HEK293 (cell line): ENCODE results near the gene CTSD.

Experiments used
- CTCF ChIA-PET: fragments of 350-600 bp; formaldehyde crosslinking; extraction: SDS; loops from one replicate; lab custom pipeline; 2021; ENCODE audit warnings: antibody characterized with exemption; lab: Yijun Ruan, JAX
- POLR2A ChIA-PET: fragments of 300-600 bp; formaldehyde crosslinking; extraction: SDS; loops from one replicate; lab custom pipeline; 2020; ENCODE audit warnings: antibody characterized with exemption, inconsistent platforms; lab: Yijun Ruan, JAX
- H3K27ac ChIP-seq: fragments of 200-500 bp; sonication (Bioruptor generic); 2 replicates; pipeline ENCODE4 v1.5.1; 2014; ENCODE audit warnings: low read depth, low read length, control low read depth, inconsistent platforms; ENCODE audit errors: extremely low read depth
- H3K36me3 ChIP-seq, 2 experiments: fragments of 200-500 bp in 1 of 2; sonication (Bioruptor generic) in 1 of 2; 1 replicate in 1 of 2; 2 replicates in 1 of 2; pipeline ENCODE4 v1.5.1; 2014 to 2017; ENCODE audit warnings: inconsistent platforms in 2 of 2, low read length in 2 of 2; ENCODE audit not compliant: control insufficient read depth in 2 of 2, insufficient read depth in 1 of 2
- H3K4me1 ChIP-seq: fragments of 200-500 bp; sonication (Bioruptor generic); 2 replicates; pipeline ENCODE4 v1.5.1; 2014; ENCODE audit warnings: mild to moderate bottlenecking, low read length, inconsistent platforms; ENCODE audit not compliant: control insufficient read depth, insufficient read depth
- H3K4me3 ChIP-seq: 2 replicates; pipeline ENCODE4 v1.5.1; 2011; ENCODE audit warnings: low read depth, mild to moderate bottlenecking, control low read depth, low read length, moderate library complexity
- H3K9me3 ChIP-seq: fragments of 200-500 bp; sonication (Bioruptor generic); 2 replicates; pipeline ENCODE4 v1.5.1; 2014; ENCODE audit warnings: low read depth, low read length, inconsistent platforms; ENCODE audit not compliant: control insufficient read depth, insufficient read depth
- EGR2 ChIP-seq: fragments of 450-650 bp; formaldehyde crosslinking; IDR thresholded peaks from 2 replicates; pipeline ENCODE4 v1.5.1; 2016; ENCODE audit warnings: low read depth, missing biosample characterization, missing genetic modification characterization
- GLI2 ChIP-seq: fragments of 450-650 bp; formaldehyde crosslinking; IDR thresholded peaks from 2 replicates; pipeline ENCODE4; 2017; ENCODE audit warnings: missing biosample characterization, missing genetic modification characterization, low read depth, borderline replicate concordance
- GLI4 ChIP-seq: fragments of 450-650 bp; formaldehyde crosslinking; IDR thresholded peaks from 2 replicates; pipeline ENCODE4 v1.5.1; 2016; ENCODE audit warnings: missing biosample characterization, missing genetic modification characterization
- INSM2 ChIP-seq: fragments of 450-650 bp; formaldehyde crosslinking; IDR thresholded peaks from 2 replicates; pipeline ENCODE4 v1.5.1; 2016; ENCODE audit warnings: missing biosample characterization, missing genetic modification characterization
- KLF8 ChIP-seq: fragments of 450-650 bp; formaldehyde crosslinking; IDR thresholded peaks from 2 replicates; pipeline ENCODE4 v1.5.1; 2016; ENCODE audit warnings: missing biosample characterization, missing genetic modification characterization
- ZNF10 ChIP-seq: fragments of 450-650 bp; formaldehyde crosslinking; IDR thresholded peaks from 2 replicates; pipeline ENCODE4 v1.5.1; 2017; ENCODE audit warnings: missing biosample characterization, missing genetic modification characterization
- ZNF248 ChIP-seq: fragments of 450-650 bp; formaldehyde crosslinking; IDR thresholded peaks from 2 replicates; pipeline ENCODE4 v1.5.1; 2017; ENCODE audit warnings: missing biosample characterization, missing genetic modification characterization
- ZNF280C ChIP-seq: fragments of 450-650 bp; formaldehyde crosslinking; IDR thresholded peaks from 2 replicates; pipeline ENCODE4 v1.5.1; 2016; ENCODE audit warnings: missing biosample characterization, missing genetic modification characterization
- ZNF391 ChIP-seq: fragments of 450-650 bp; formaldehyde crosslinking; IDR thresholded peaks from 2 replicates; pipeline ENCODE4 v1.5.1; 2016; ENCODE audit warnings: low read depth, missing biosample characterization, missing genetic modification characterization, borderline replicate concordance
- ZNF416 ChIP-seq: fragments of 450-650 bp; formaldehyde crosslinking; IDR thresholded peaks from 2 replicates; pipeline ENCODE4 v1.5.1; 2016; ENCODE audit warnings: missing biosample characterization, missing genetic modification characterization
- ZNF426 ChIP-seq: fragments of 450-650 bp; formaldehyde crosslinking; IDR thresholded peaks from 2 replicates; pipeline ENCODE4 v1.5.1; 2017; ENCODE audit warnings: missing biosample characterization, missing genetic modification characterization, mild to moderate bottlenecking, inconsistent platforms, moderate library complexity
- ZNF433 ChIP-seq: fragments of 450-650 bp; formaldehyde crosslinking; IDR thresholded peaks from 2 replicates; pipeline ENCODE4 v1.5.1; 2016; ENCODE audit warnings: missing biosample characterization, missing genetic modification characterization, low read depth
- ZNF623 ChIP-seq: fragments of 450-650 bp; formaldehyde crosslinking; IDR thresholded peaks from 2 replicates; pipeline ENCODE4 v1.5.1; 2016; ENCODE audit warnings: missing biosample characterization, missing genetic modification characterization
- ZNF629 ChIP-seq: fragments of 450-650 bp; formaldehyde crosslinking; IDR thresholded peaks from 2 replicates; pipeline ENCODE4 v1.5.1; 2017; ENCODE audit warnings: missing biosample characterization, missing genetic modification characterization

Gene CTSD

GRCh38 chr11:1759851-1760220, 3.9 kb downstream of the CTSD start:
- ChIA-PET POLR2A (no interaction called here), CTCF (no interaction called here)
- Histone ChIP-seq H3K4me1 (no peaks in the 10 kb centered on the region; the same call in 1 of the 2 replicates), H3K36me3 (peaks cover 0 to 71% of the 10 kb centered on the region in 2 experiments; a peak in 1 of 3 replicates), H3K27ac (no peak overlapping the region), H3K4me3 (no peak overlapping the region), H3K9me3 (no peaks in the 10 kb centered on the region)
- no peak for TF ChIP-seq ZNF629 (tag by site-specific recombination)
- no peak for TF ChIP-seq KLF8 (tag by site-specific recombination)
- TF ChIP-seq ZNF280C (tag by site-specific recombination): no peak

GRCh38 chr11:1759151-1759850, 4.4 kb downstream of the CTSD start:
- peaks cover 0 to 76% of the 10 kb centered on the region in 2 experiments; a peak in 1 of 3 replicates for H3K36me3 ChIP-seq
- ChIA-PET POLR2A (no interaction called here), CTCF (no interaction called here)
- no peaks in the 10 kb centered on the region for H3K9me3 ChIP-seq
- no peak for TF ChIP-seq ZNF248 (tag by site-specific recombination)
- no peak for TF ChIP-seq GLI2 (tag by site-specific recombination)
- TF ChIP-seq INSM2 (tag by site-specific recombination): no peak
- no peak for TF ChIP-seq ZNF416
- TF ChIP-seq ZNF391 (tag by site-specific recombination): no peak
- no peaks in the 10 kb centered on the region; the same call in 1 of the 2 replicates for H3K4me1 ChIP-seq
- H3K4me3 ChIP-seq: no peak overlapping the region
- H3K27ac ChIP-seq: no peak overlapping the region

GRCh38 chr11:1758611-1759150, 5.0 kb downstream of the CTSD start:
- CTCF ChIA-PET: no interaction called here
- POLR2A ChIA-PET: no interaction called here

GRCh38 chr11:1757861-1758610, 5.7 kb downstream of the CTSD start:
- peaks cover 0 to 86% of the 10 kb centered on the region in 2 experiments; a peak in 1 of 3 replicates for H3K36me3 ChIP-seq
- ChIA-PET CTCF (interaction anchor here (0.7 kb wide), 1 partner anchor 75 kb away, joined by 3 read pairs; no protein-coding TSS in a partner anchor), POLR2A (no interaction called here)
- TF ChIP-seq EGR2 (tag by site-specific recombination) (peak; percentile 53), ZNF426 (tag by site-specific recombination) (no peak)
- H3K4me3 ChIP-seq: no peak overlapping the region
- H3K27ac ChIP-seq: no peak overlapping the region
- H3K9me3 ChIP-seq: no peaks in the 10 kb centered on the region
- H3K4me1 ChIP-seq: no peaks in the 10 kb centered on the region; the same call in 1 of the 2 replicates

More at GRCh38 chr11:1758611-1759150, 5.0 kb downstream of the CTSD start:
- no peaks in the 10 kb centered on the region; the same call in 1 of the 2 replicates for H3K4me1 ChIP-seq
- TF ChIP-seq ZNF623 (tag by site-specific recombination) (no peak), ZNF10 (tag by site-specific recombination) (peak; percentile 28; the same call in 1 of the 2 replicates), ZNF433 (tag by site-specific recombination) (no peak), GLI4 (no peak)
- H3K27ac ChIP-seq: no peak overlapping the region
- H3K9me3 ChIP-seq: no peaks in the 10 kb centered on the region
- H3K4me3 ChIP-seq: no peak overlapping the region
- peaks cover 0 to 80% of the 10 kb centered on the region in 2 experiments; a peak in 1 of 3 replicates for H3K36me3 ChIP-seq
